GM21390 (cell line): ENCODE data around the gene MTM1.

Source experiments
- ATAC-seq: cut with Tn5 transposase; IDR thresholded peaks from one replicate; pipeline ENCODE4 v1.9.1; 2021; ENCODE audit not compliant: unreplicated experiment

The MTM1 gene

DNA sequence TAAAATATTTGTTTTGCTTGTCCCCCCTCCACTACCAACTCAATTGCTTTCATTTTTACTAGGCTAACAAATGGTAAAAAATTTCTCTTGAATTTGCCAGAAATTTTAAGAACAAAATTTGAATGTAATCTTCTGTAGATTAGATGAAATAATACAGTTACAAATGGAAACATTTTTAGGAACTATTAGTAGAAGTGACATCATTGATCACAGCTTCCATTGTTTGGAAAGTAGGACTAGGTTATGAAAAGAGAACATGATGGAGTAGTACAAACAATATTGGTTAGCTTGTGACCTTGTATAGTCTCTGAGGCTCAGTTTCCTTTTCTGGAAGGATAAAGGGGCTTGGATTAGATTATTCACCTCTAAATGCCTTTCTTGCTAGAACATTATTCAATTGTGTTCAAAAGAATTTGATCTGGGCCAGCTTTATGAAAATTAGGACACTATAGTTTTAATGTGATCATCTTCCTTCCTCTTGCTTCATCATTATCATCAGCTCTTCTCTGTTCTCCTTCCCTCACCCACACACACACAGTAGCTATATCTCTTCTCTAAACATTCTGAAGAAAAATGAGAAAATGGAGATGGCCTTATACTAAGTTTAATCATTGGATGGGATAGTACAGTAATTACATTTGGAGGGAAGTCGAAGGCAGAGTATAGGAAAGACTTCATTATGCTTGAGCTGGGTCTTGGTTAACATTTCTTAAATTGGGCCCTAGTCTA lies 134.7 kb downstream of the MTM1 start:
- ATAC-seq = no peak

DNA sequence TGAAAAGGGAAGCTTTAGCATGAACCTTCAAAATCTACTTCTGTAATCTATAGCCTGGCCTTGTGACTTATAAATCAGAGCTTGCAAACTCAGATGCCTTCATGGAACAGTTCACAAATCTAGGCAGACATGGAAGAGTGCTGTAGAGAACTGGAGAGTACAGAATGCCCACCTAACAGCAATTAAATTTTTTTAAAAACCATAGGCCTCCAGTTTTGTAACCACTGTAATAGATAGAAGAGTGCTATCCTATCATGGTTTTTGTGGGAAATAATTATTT lies 135.2 kb downstream of the MTM1 start:
- ATAC-seq = no peak

DNA sequence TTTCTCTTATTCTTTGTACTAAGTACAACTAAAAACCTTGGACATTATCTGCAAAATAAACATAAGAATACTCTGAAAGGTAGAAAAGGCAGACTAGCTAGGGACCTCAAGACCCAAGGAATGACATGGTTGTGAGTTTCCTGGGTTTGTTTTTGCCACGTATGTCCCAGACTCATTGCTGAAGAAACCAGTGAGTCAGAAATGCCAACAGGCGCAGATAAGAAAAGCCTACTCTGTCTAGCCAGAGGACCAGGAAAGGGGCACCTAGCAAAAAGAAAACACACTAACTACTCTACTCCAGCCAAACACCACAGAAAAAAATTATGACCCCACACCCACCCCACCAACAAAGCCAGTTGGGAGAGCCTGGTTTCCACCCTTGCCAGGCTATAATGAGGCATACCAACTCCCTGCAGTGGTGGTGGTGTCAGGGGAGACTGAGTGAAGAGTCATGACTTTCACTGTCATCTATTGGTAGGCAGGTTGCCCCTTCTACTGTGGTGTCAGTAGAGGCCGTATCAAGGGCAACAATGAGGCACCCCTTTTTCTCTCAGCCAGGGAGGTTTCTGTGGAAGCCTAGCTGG lies 135.7 kb downstream of the MTM1 start:
- ATAC-seq = no peak

DNA sequence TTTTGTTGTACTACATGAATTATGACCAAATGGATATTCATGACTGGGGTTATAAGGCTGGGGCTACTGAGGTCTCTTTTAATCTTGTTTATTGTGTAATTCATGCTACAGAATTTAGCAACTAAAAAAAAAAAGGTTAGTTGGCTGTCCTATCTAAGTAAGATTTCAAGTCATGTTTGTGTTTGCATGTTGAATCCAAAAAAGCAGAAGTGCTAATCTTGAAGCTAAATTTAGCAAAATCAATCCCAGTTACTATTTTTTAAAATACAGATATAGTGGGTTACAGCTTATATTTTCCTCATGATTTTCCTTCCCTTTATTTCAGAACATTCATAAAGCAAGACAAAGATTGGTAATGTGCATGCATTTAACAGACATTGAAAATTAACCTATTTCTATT lies 144.2 kb downstream of the MTM1 start:
- ATAC-seq = no peak

DNA sequence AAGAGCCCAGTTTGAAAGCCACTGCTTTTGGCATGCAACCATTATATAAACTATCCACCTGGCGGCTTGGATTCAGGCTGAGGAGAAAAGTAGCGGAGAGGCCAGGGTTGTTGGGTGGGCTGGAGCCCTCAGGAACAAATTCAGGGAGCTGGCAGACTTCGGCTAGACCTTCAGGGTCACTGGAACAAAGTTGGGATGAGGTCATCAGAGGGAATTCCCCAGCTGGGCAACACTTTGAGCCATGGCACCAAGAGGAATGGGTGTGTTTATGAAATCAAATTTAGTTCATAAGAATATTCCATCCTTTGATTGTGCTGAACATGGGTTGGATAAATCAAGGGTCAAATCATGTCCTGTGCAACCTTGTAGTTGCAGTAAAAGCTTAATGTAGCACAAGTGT lies 146.8 kb downstream of the MTM1 start:
- ATAC-seq = no peak

DNA sequence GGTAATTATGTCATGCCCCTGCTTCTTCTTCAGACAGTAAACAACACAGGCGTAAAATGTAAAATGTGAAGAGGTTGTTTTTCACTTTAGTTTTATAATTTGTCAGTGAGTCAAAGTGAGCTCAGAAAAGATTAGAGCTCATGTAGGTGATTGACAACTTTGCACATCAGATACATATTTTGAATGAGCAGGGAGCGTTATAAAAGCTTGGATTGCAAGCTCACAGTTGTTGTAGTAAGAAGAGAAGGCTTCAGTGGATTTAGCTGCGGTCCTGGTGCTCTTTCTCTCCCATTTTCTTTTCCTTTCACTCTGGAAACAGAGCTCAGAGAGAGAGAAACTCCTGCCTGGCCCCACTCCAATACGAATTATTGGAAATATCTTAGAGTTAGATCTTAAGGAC lies 151.2 kb downstream of the MTM1 start:
- ATAC-seq = no peak
